Suprapubic skin (tissue), 3 donors: Measurements from ENCODE around the gene TAS2R30.

Experiments
- CTCF ChIP-seq, 2 donors: fragments of 200-600 bp in 1 of 2; fragments of 450-650 bp in 1 of 2; sonication (generic) in 1 of 2; IDR thresholded peaks; one replicate each; pipeline ENCODE4 v1.5.1; 2016 to 2019; ENCODE audit warnings: antibody characterized with exemption in 2 of 2, mild to moderate bottlenecking in 1 of 2, moderate library complexity in 1 of 2
- EP300 ChIP-seq: sonication (generic); formaldehyde crosslinking; IDR thresholded peaks from one replicate; pipeline ENCODE4 v1.6.1; 2017; ENCODE audit warnings: antibody characterized with exemption
- POLR2A ChIP-seq, 2 donors: fragments of 450-650 bp; IDR thresholded peaks; one replicate each; pipeline ENCODE4 v1.6.1; 2017; ENCODE audit warnings: antibody characterized with exemption in 2 of 2, mild to moderate bottlenecking in 2 of 2, moderate library complexity in 2 of 2

- no peak for TF ChIP-seq CTCF (IDR thresholded peaks at IDR 0.05)
- TF ChIP-seq POLR2A (IDR thresholded peaks at IDR 0.05), result no peak
- no peak for TF ChIP-seq EP300
These were observed at the start of gene TAS2R30 for GRCh38 chr12:11134305-11134704.
